Sigmoid colon (tissue), 4 donors: Measurements from ENCODE around the gene GDNF.

Experiments
- EP300 ChIP-seq, 4 donors: sonication (generic); formaldehyde crosslinking; IDR thresholded peaks; one replicate each; pipeline ENCODE4 v1.6.1; 2017; ENCODE audit warnings: antibody characterized with exemption in 4 of 4
- POLR2A ChIP-seq, 2 donors: fragments of 450-650 bp; IDR thresholded peaks; one replicate each; pipeline ENCODE4 v1.6.1; 2016; ENCODE audit warnings: antibody characterized with exemption in 2 of 2, mild to moderate bottlenecking in 2 of 2, moderate library complexity in 2 of 2
- POLR2AphosphoS5 ChIP-seq, 4 donors: sonication (generic); formaldehyde crosslinking; IDR thresholded peaks; one replicate each; pipeline ENCODE4 v1.6.1; 2017; ENCODE audit warnings: antibody characterized with exemption in 4 of 4
- TF ChIP-seq, protein P1 (sequence below), 4 experiments: fragments of 450-650 bp in 3 of 4; fragments of 200-600 bp in 1 of 4; IDR thresholded peaks; one replicate each; pipeline ENCODE4 v1.5.1; 2016 to 2019; ENCODE audit warnings: antibody characterized with exemption in 4 of 4, mild to moderate bottlenecking in 3 of 4, moderate library complexity in 2 of 4

DNA sequence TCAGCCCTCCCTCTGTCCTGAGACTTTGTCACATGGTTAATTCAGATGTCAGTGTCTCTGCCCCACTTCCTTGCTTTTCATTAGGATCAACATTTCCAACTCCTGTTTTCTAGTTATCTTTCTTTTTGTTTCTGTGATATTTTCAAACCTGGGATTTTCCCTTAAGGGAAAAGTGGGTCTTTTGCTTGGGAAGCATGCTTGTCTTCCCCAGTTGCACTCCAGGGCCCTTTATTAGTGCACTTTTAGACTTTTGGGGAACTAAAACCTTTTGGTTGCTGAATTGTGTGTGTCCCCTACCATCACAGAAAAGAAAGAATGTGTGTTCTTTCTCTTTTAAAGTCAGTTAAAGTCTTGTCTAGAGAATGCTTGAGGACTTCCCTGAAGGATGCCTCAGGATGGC, 18.4 kb upstream of the GDNF start:
- no peak for TF ChIP-seq EP300 (IDR thresholded peaks at IDR 0.05)
- TF ChIP-seq, protein P1, sequence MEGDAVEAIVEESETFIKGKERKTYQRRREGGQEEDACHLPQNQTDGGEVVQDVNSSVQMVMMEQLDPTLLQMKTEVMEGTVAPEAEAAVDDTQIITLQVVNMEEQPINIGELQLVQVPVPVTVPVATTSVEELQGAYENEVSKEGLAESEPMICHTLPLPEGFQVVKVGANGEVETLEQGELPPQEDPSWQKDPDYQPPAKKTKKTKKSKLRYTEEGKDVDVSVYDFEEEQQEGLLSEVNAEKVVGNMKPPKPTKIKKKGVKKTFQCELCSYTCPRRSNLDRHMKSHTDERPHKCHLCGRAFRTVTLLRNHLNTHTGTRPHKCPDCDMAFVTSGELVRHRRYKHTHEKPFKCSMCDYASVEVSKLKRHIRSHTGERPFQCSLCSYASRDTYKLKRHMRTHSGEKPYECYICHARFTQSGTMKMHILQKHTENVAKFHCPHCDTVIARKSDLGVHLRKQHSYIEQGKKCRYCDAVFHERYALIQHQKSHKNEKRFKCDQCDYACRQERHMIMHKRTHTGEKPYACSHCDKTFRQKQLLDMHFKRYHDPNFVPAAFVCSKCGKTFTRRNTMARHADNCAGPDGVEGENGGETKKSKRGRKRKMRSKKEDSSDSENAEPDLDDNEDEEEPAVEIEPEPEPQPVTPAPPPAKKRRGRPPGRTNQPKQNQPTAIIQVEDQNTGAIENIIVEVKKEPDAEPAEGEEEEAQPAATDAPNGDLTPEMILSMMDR (IDR thresholded peaks at IDR 0.05): no peak
- no peak for TF ChIP-seq POLR2A (IDR thresholded peaks at IDR 0.05)
- no peak for TF ChIP-seq POLR2AphosphoS5 (IDR thresholded peaks at IDR 0.05)
